Measurements from ENCODE around the gene SMIM28.

SMIM28 gene

GRCh38 chr6:138377844-138378243 is at the start of gene SMIM28:
TSS of gene SMIM28 (plus strand) at chr6:138377905. CDS start at chr6:138378073, 168 bp downstream.
- no peaks in the 10 kb centered on the region for H3K9me3 Mint-ChIP-seq
- H3K36me3 Mint-ChIP-seq = no peaks in the 10 kb centered on the region
- no peaks in the 10 kb centered on the region for H3K27me3 Mint-ChIP-seq
- H3K4me3 Mint-ChIP-seq = no peak within 1 kb of the TSS
- H3K27ac Mint-ChIP-seq = no peak within 1 kb of the TSS
- H3K4me1 Mint-ChIP-seq = peaks cover under 1% of the 10 kb centered on the region

GRCh38 chr6:138328210-138328609 is 49.5 kb upstream of the SMIM28 start:
- Mint-ChIP-seq H3K9me3 (no peaks in the 10 kb centered on the region), H3K36me3 (no peaks in the 10 kb centered on the region), H3K27me3 (peaks cover 1% of the 10 kb centered on the region), H3K4me3 (no peak overlapping the region), H3K27ac (no peak overlapping the region), H3K4me1 (no peaks in the 10 kb centered on the region)

GRCh38 chr6:138330763-138331162 is 46.9 kb upstream of the SMIM28 start:
- Mint-ChIP-seq H3K27ac (no peak overlapping the region), H3K4me1 (no peaks in the 10 kb centered on the region), H3K27me3 (peaks cover 4% of the 10 kb centered on the region), H3K36me3 (no peaks in the 10 kb centered on the region), H3K4me3 (no peak overlapping the region), H3K9me3 (no peaks in the 10 kb centered on the region)

- Mint-ChIP-seq H3K27ac (no peak overlapping the region), H3K4me3 (no peak overlapping the region), H3K27me3 (peaks cover 4% of the 10 kb centered on the region), H3K36me3 (no peaks in the 10 kb centered on the region), H3K9me3 (no peaks in the 10 kb centered on the region), H3K4me1 (no peaks in the 10 kb centered on the region)
Measured at GRCh38 chr6:138331444-138331843, 46.3 kb upstream of the SMIM28 start.

- H3K9me3 Mint-ChIP-seq = no peaks in the 10 kb centered on the region
- H3K4me3 Mint-ChIP-seq = no peak overlapping the region
- H3K4me1 Mint-ChIP-seq = no peaks in the 10 kb centered on the region
- H3K27me3 Mint-ChIP-seq = peaks cover 4% of the 10 kb centered on the region
- H3K27ac Mint-ChIP-seq = no peak overlapping the region
- no peaks in the 10 kb centered on the region for H3K36me3 Mint-ChIP-seq
Measured at GRCh38 chr6:138331984-138332383, 45.7 kb upstream of the SMIM28 start.

GRCh38 chr6:138334000-138334399 is 43.7 kb upstream of the SMIM28 start:
- Mint-ChIP-seq H3K4me1 (no peaks in the 10 kb centered on the region), H3K9me3 (no peaks in the 10 kb centered on the region), H3K27ac (no peak overlapping the region), H3K27me3 (peaks cover 4% of the 10 kb centered on the region), H3K36me3 (no peaks in the 10 kb centered on the region), H3K4me3 (no peak overlapping the region)

GRCh38 chr6:138334963-138335362 is 42.7 kb upstream of the SMIM28 start:
- no peaks in the 10 kb centered on the region for H3K36me3 Mint-ChIP-seq
- no peak overlapping the region for H3K27ac Mint-ChIP-seq
- H3K9me3 Mint-ChIP-seq = no peaks in the 10 kb centered on the region
- peaks cover 4% of the 10 kb centered on the region for H3K27me3 Mint-ChIP-seq
- H3K4me3 Mint-ChIP-seq = no peak overlapping the region
- H3K4me1 Mint-ChIP-seq = no peaks in the 10 kb centered on the region

GRCh38 chr6:138336221-138336620 is 41.5 kb upstream of the SMIM28 start:
- no peak overlapping the region for H3K27ac Mint-ChIP-seq
- no peaks in the 10 kb centered on the region for H3K9me3 Mint-ChIP-seq
- no peaks in the 10 kb centered on the region for H3K36me3 Mint-ChIP-seq
- peaks cover 4% of the 10 kb centered on the region for H3K27me3 Mint-ChIP-seq
- no peaks in the 10 kb centered on the region for H3K4me1 Mint-ChIP-seq
- H3K4me3 Mint-ChIP-seq = no peak overlapping the region

- H3K9me3 Mint-ChIP-seq = no peaks in the 10 kb centered on the region
- peaks cover 4% of the 10 kb centered on the region for H3K27me3 Mint-ChIP-seq
- H3K36me3 Mint-ChIP-seq = no peaks in the 10 kb centered on the region
- H3K4me1 Mint-ChIP-seq = no peaks in the 10 kb centered on the region
- no peak overlapping the region for H3K4me3 Mint-ChIP-seq
- no peak overlapping the region for H3K27ac Mint-ChIP-seq
Measured at GRCh38 chr6:138337076-138337475, 40.6 kb upstream of the SMIM28 start.

- H3K27ac Mint-ChIP-seq = no peak overlapping the region
- no peaks in the 10 kb centered on the region for H3K9me3 Mint-ChIP-seq
- H3K4me3 Mint-ChIP-seq = no peak overlapping the region
- H3K4me1 Mint-ChIP-seq = no peaks in the 10 kb centered on the region
- H3K36me3 Mint-ChIP-seq = no peaks in the 10 kb centered on the region
- peaks cover 4% of the 10 kb centered on the region for H3K27me3 Mint-ChIP-seq
Measured at GRCh38 chr6:138339024-138339423, 38.7 kb upstream of the SMIM28 start.

- Mint-ChIP-seq H3K4me1 (no peaks in the 10 kb centered on the region), H3K27me3 (peaks cover 1% of the 10 kb centered on the region), H3K9me3 (no peaks in the 10 kb centered on the region), H3K36me3 (no peaks in the 10 kb centered on the region), H3K4me3 (no peak overlapping the region), H3K27ac (no peak overlapping the region)
Measured at GRCh38 chr6:138341176-138341575, 36.5 kb upstream of the SMIM28 start.

- no peaks in the 10 kb centered on the region for H3K4me1 Mint-ChIP-seq
- H3K9me3 Mint-ChIP-seq = no peaks in the 10 kb centered on the region
- H3K27me3 Mint-ChIP-seq = peaks cover 2% of the 10 kb centered on the region
- no peaks in the 10 kb centered on the region for H3K36me3 Mint-ChIP-seq
- no peak overlapping the region for H3K4me3 Mint-ChIP-seq
- no peak overlapping the region for H3K27ac Mint-ChIP-seq
Measured at GRCh38 chr6:138343112-138343511, 34.6 kb upstream of the SMIM28 start.

- no peak overlapping the region for H3K4me3 Mint-ChIP-seq
- H3K27me3 Mint-ChIP-seq = peaks cover 9% of the 10 kb centered on the region
- H3K36me3 Mint-ChIP-seq = no peaks in the 10 kb centered on the region
- no peaks in the 10 kb centered on the region for H3K4me1 Mint-ChIP-seq
- no peak overlapping the region for H3K27ac Mint-ChIP-seq
- no peaks in the 10 kb centered on the region for H3K9me3 Mint-ChIP-seq
Measured at GRCh38 chr6:138345565-138346285, 32.0 kb upstream of the SMIM28 start.

GRCh38 chr6:138346302-138347195 is 31.2 kb upstream of the SMIM28 start:
- Mint-ChIP-seq H3K4me3 (no peak overlapping the region), H3K9me3 (no peaks in the 10 kb centered on the region), H3K36me3 (no peaks in the 10 kb centered on the region), H3K4me1 (no peaks in the 10 kb centered on the region), H3K27me3 (peaks cover 9% of the 10 kb centered on the region), H3K27ac (no peak overlapping the region)

- H3K27me3 Mint-ChIP-seq = peaks cover 9% of the 10 kb centered on the region
- H3K4me3 Mint-ChIP-seq = no peak overlapping the region
- H3K9me3 Mint-ChIP-seq = no peaks in the 10 kb centered on the region
- H3K27ac Mint-ChIP-seq = no peak overlapping the region
- no peaks in the 10 kb centered on the region for H3K4me1 Mint-ChIP-seq
- H3K36me3 Mint-ChIP-seq = no peaks in the 10 kb centered on the region
Measured at GRCh38 chr6:138347864-138348263, 29.8 kb upstream of the SMIM28 start.

GRCh38 chr6:138349891-138350290 is 27.8 kb upstream of the SMIM28 start:
- no peak overlapping the region for H3K4me3 Mint-ChIP-seq
- H3K27ac Mint-ChIP-seq = no peak overlapping the region
- no peaks in the 10 kb centered on the region for H3K4me1 Mint-ChIP-seq
- H3K9me3 Mint-ChIP-seq = no peaks in the 10 kb centered on the region
- H3K27me3 Mint-ChIP-seq = peaks cover 12% of the 10 kb centered on the region
- no peaks in the 10 kb centered on the region for H3K36me3 Mint-ChIP-seq
